Measurements from ENCODE around the gene DNAH8. TPM values are rescaled to one million over a fixed set of nuclear protein-coding genes. Genes with fewer than 3 reads are reported as not detected.
"Not testable (repeated sequence)": the region's sequence is repeated elsewhere in the genome, so short reads cannot be mapped to it uniquely, and the experiment has no call there.

The DNAH8 gene
- total RNA-seq, 1 experiment from 2014 or later: 0.05 TPM

- Mint-ChIP-seq H3K27ac (ENCODE audit: unreplicated experiment) (no peak overlapping the region), H3K4me1 (ENCODE audit: low read depth, unreplicated experiment) (peaks cover 29% of the 10 kb centered on the region), H3K27me3 (ENCODE audit: unreplicated experiment) (no peaks in the 10 kb centered on the region), H3K36me3 (ENCODE audit: insufficient read depth, unreplicated experiment) (no peaks in the 10 kb centered on the region), H3K9me3 (ENCODE audit: low read depth, unreplicated experiment) (no peaks in the 10 kb centered on the region), H3K4me3 (ENCODE audit: low read depth, unreplicated experiment) (no peak overlapping the region)
- intact Hi-C loops (cut with micrococcal nuclease; ENCODE audit: unreplicated experiment): no loop called here
- no TSS peak for BruUV-seq (replicated peaks)
- CTCF ChIA-PET: interaction anchor here (0.6 kb wide), 1 partner anchor 24 kb away, joined by 3 read pairs; no protein-coding TSS in a partner anchor
- TF ChIP-seq, protein P1, sequence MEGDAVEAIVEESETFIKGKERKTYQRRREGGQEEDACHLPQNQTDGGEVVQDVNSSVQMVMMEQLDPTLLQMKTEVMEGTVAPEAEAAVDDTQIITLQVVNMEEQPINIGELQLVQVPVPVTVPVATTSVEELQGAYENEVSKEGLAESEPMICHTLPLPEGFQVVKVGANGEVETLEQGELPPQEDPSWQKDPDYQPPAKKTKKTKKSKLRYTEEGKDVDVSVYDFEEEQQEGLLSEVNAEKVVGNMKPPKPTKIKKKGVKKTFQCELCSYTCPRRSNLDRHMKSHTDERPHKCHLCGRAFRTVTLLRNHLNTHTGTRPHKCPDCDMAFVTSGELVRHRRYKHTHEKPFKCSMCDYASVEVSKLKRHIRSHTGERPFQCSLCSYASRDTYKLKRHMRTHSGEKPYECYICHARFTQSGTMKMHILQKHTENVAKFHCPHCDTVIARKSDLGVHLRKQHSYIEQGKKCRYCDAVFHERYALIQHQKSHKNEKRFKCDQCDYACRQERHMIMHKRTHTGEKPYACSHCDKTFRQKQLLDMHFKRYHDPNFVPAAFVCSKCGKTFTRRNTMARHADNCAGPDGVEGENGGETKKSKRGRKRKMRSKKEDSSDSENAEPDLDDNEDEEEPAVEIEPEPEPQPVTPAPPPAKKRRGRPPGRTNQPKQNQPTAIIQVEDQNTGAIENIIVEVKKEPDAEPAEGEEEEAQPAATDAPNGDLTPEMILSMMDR (IDR thresholded peaks at IDR 0.05; ENCODE audit: unreplicated experiment): no peak
- peak; percentile 60 for DNase-seq
Observed at GRCh38 chr6:38909015-38909730, 194.1 kb downstream of the DNAH8 start.

- CTCF ChIA-PET: interaction anchor here (0.6 kb wide), 1 partner anchor 23 kb away, joined by 3 read pairs; no protein-coding TSS in a partner anchor
- peaks cover 25% of the 10 kb centered on the region for H3K4me1 Mint-ChIP-seq (ENCODE audit: low read depth, unreplicated experiment)
- TF ChIP-seq, protein P1 (IDR thresholded peaks at IDR 0.05; ENCODE audit: unreplicated experiment): no peak
- no peaks in the 10 kb centered on the region for H3K9me3 Mint-ChIP-seq (ENCODE audit: low read depth, unreplicated experiment)
- no TSS peak for BruUV-seq (replicated peaks)
- H3K4me3 Mint-ChIP-seq (ENCODE audit: low read depth, unreplicated experiment): no peak overlapping the region
- no peaks in the 10 kb centered on the region for H3K27me3 Mint-ChIP-seq (ENCODE audit: unreplicated experiment)
- H3K36me3 Mint-ChIP-seq (ENCODE audit: insufficient read depth, unreplicated experiment): no peaks in the 10 kb centered on the region
- DNase-seq: no peak
- intact Hi-C loops (cut with micrococcal nuclease; ENCODE audit: unreplicated experiment): no loop called here
- H3K27ac Mint-ChIP-seq (ENCODE audit: unreplicated experiment): no peak overlapping the region
Observed at GRCh38 chr6:38910207-38910606, 195.1 kb downstream of the DNAH8 start.

GRCh38 chr6:38912378-38912777, 197.3 kb downstream of the DNAH8 start:
- no peak overlapping the region for H3K27ac Mint-ChIP-seq (ENCODE audit: unreplicated experiment)
- TF ChIP-seq, protein P1 (IDR thresholded peaks at IDR 0.05; ENCODE audit: unreplicated experiment): no peak
- H3K4me3 Mint-ChIP-seq (ENCODE audit: low read depth, unreplicated experiment): no peak overlapping the region
- CTCF ChIA-PET: no interaction called here
- no peaks in the 10 kb centered on the region for H3K27me3 Mint-ChIP-seq (ENCODE audit: unreplicated experiment)
- H3K9me3 Mint-ChIP-seq (ENCODE audit: low read depth, unreplicated experiment): no peaks in the 10 kb centered on the region
- DNase-seq: no peak
- peaks cover 22% of the 10 kb centered on the region for H3K4me1 Mint-ChIP-seq (ENCODE audit: low read depth, unreplicated experiment)
- no TSS peak for BruUV-seq (replicated peaks)
- no peaks in the 10 kb centered on the region for H3K36me3 Mint-ChIP-seq (ENCODE audit: insufficient read depth, unreplicated experiment)
- intact Hi-C loops (cut with micrococcal nuclease; ENCODE audit: unreplicated experiment): no loop called here

- no peaks in the 10 kb centered on the region for H3K27me3 Mint-ChIP-seq (ENCODE audit: unreplicated experiment)
- H3K4me3 Mint-ChIP-seq (ENCODE audit: low read depth, unreplicated experiment): no peak overlapping the region
- intact Hi-C loops (cut with micrococcal nuclease; ENCODE audit: unreplicated experiment): no loop called here
- no peak overlapping the region for H3K27ac Mint-ChIP-seq (ENCODE audit: unreplicated experiment)
- CTCF ChIA-PET: no interaction called here
- no peaks in the 10 kb centered on the region for H3K36me3 Mint-ChIP-seq (ENCODE audit: insufficient read depth, unreplicated experiment)
- H3K4me1 Mint-ChIP-seq (ENCODE audit: low read depth, unreplicated experiment): peaks cover 2% of the 10 kb centered on the region
- H3K9me3 Mint-ChIP-seq (ENCODE audit: low read depth, unreplicated experiment): no peaks in the 10 kb centered on the region
- TF ChIP-seq, protein P1 (IDR thresholded peaks at IDR 0.05; ENCODE audit: unreplicated experiment): no peak
- BruUV-seq (replicated peaks): no TSS peak
- DNase-seq: no peak
Observed at GRCh38 chr6:38915205-38915925, 200.3 kb downstream of the DNAH8 start.

GRCh38 chr6:38921540-38921939, 206.4 kb downstream of the DNAH8 start:
- H3K27me3 Mint-ChIP-seq (ENCODE audit: unreplicated experiment); H3K36me3 Mint-ChIP-seq (ENCODE audit: insufficient read depth, unreplicated experiment); intact Hi-C loops (cut with micrococcal nuclease; ENCODE audit: unreplicated experiment); CTCF ChIA-PET; H3K27ac Mint-ChIP-seq (ENCODE audit: unreplicated experiment); DNase-seq; H3K9me3 Mint-ChIP-seq (ENCODE audit: low read depth, unreplicated experiment); H3K4me1 Mint-ChIP-seq (ENCODE audit: low read depth, unreplicated experiment); BruUV-seq (replicated peaks); H3K4me3 Mint-ChIP-seq (ENCODE audit: low read depth, unreplicated experiment): not testable (repeated sequence)
